ENCODE data around the gene PTGDR2.

Gene PTGDR2

GRCh38 chr11:60858731-60859464, 3.1 kb upstream of the PTGDR2 start:
- DNase-seq (ENCODE audit: low read depth in 1 of 2, low spot score in 1 of 2), result no peak

- DNase-seq (ENCODE audit: low read depth in 1 of 2, low spot score in 1 of 2), result no peak
These were observed 2.5 kb upstream of the PTGDR2 start for GRCh38 chr11:60858236-60858635.

GRCh38 chr11:60857378-60858232, 1.9 kb upstream of the PTGDR2 start:
- DNase-seq (ENCODE audit: low read depth in 1 of 2, low spot score in 1 of 2), result no peak

GRCh38 chr11:60854847-60855725, 664 bp downstream of the PTGDR2 start:
- no peak for DNase-seq (ENCODE audit: low read depth in 1 of 2, low spot score in 1 of 2)

GRCh38 chr11:60854140-60854846, 1.5 kb downstream of the PTGDR2 start:
- no peak for DNase-seq (ENCODE audit: low read depth in 1 of 2, low spot score in 1 of 2)

- no peak for DNase-seq (ENCODE audit: low read depth in 1 of 2, low spot score in 1 of 2)
These were observed 2.5 kb downstream of the PTGDR2 start for GRCh38 chr11:60852982-60853950.

GRCh38 chr11:60852117-60852981, 3.4 kb downstream of the PTGDR2 start:
- no peak for DNase-seq (ENCODE audit: low read depth in 1 of 2, low spot score in 1 of 2)

GRCh38 chr11:60851327-60852104, 4.2 kb downstream of the PTGDR2 start:
- DNase-seq (ENCODE audit: low read depth in 1 of 2, low spot score in 1 of 2), result no peak

GRCh38 chr11:60849641-60850520, 5.9 kb downstream of the PTGDR2 start:
- DNase-seq (ENCODE audit: low read depth in 1 of 2, low spot score in 1 of 2), result no peak

- no peak for DNase-seq (ENCODE audit: low read depth in 1 of 2, low spot score in 1 of 2)
These were observed 7.0 kb downstream of the PTGDR2 start for GRCh38 chr11:60848714-60849151.

GRCh38 chr11:60847896-60848295, 7.9 kb downstream of the PTGDR2 start:
- DNase-seq (ENCODE audit: low read depth in 1 of 2, low spot score in 1 of 2), result no peak

- DNase-seq (ENCODE audit: low read depth in 1 of 2, low spot score in 1 of 2), result no peak
These were observed 8.5 kb downstream of the PTGDR2 start for GRCh38 chr11:60847281-60847680.

GRCh38 chr11:60845338-60845737, 10.4 kb downstream of the PTGDR2 start:
- no peak for DNase-seq (ENCODE audit: low read depth in 1 of 2, low spot score in 1 of 2)

- DNase-seq (ENCODE audit: low read depth in 1 of 2, low spot score in 1 of 2), result no peak
These were observed 10.9 kb downstream of the PTGDR2 start for GRCh38 chr11:60844870-60845221.

GRCh38 chr11:60844045-60844869, 11.5 kb downstream of the PTGDR2 start:
- no peak for DNase-seq (ENCODE audit: low read depth in 1 of 2, low spot score in 1 of 2)

Measured in activated T-helper 1 cell treated with anti-CD3 and anti-CD28 coated beads, Interleukin-2, amount 50 U/mL, for 16 hours (primary cell).